IMR-90 (cell line): Measurements from ENCODE around the gene FSTL3. TPM values are rescaled to one million over a fixed set of nuclear protein-coding genes. Genes with fewer than 3 reads are reported as not detected.
"Not testable (repeated sequence)": the region's sequence is repeated elsewhere in the genome, so short reads cannot be mapped to it uniquely, and the experiment has no call there.

Experiments
- ATAC-seq: fragments of 200-7000 bp; cut with Tn5 transposase; 2 replicates; pipeline ENCODE4 v1.9.1; 2020; ENCODE audit warnings: low read depth, mild to moderate bottlenecking, moderate library complexity
- BruUV-seq: library from RNA; stranded (reverse); fragments of 400-500 nt; replicated peaks from 2 replicates; lab custom pipeline; 2021; lab: Mats Ljungman, UMichigan
- CTCF ChIA-PET: fragments of 300-600 bp; formaldehyde crosslinking; extraction: SDS; loops from one replicate; lab custom pipeline; 2021; ENCODE audit warnings: antibody characterized with exemption; lab: Yijun Ruan, JAX
- POLR2A ChIA-PET: fragments of 300-600 bp; sonication (Branson Sonifier 250); formaldehyde crosslinking; loops from one replicate; lab custom pipeline; 2022; ENCODE audit warnings: antibody characterized with exemption; ENCODE audit not compliant: unreplicated experiment; lab: Charles Lee
- DNase-seq: peaks from one replicate; pipeline ENCODE4 v3.0.0; 2013
- H2AFZ ChIP-seq: replicated peaks from 2 replicates; pipeline ENCODE3; 2013; ENCODE audit warnings: low read length, mild to moderate bottlenecking; ENCODE audit not compliant: poor library complexity
- H2AK5ac ChIP-seq: 2 replicates; pipeline ENCODE4 v1.6.1; 2013; ENCODE audit warnings: low read depth, low read length, inconsistent platforms
- H2AK9ac ChIP-seq: replicated peaks from 2 replicates; pipeline ENCODE3; 2013; ENCODE audit warnings: mild to moderate bottlenecking, low read depth, low read length, moderate library complexity; ENCODE audit not compliant: poor library complexity
- H2BK120ac ChIP-seq: 2 replicates; pipeline ENCODE4 v1.6.1; 2013; ENCODE audit warnings: low read depth, low read length, inconsistent platforms
- H2BK15ac ChIP-seq: 3 replicates; pipeline ENCODE4 v1.6.1; 2013; ENCODE audit warnings: low read depth, low read length, inconsistent platforms
- H2BK20ac ChIP-seq: 2 replicates; pipeline ENCODE4 v1.6.1; 2013; ENCODE audit warnings: low read depth, mild to moderate bottlenecking, inconsistent platforms, low read length, moderate library complexity
- H2BK5ac ChIP-seq: 2 replicates; pipeline ENCODE4 v1.6.1; 2013; ENCODE audit warnings: mild to moderate bottlenecking, low read depth, low read length, inconsistent platforms; ENCODE audit not compliant: poor library complexity, severe bottlenecking
- H3K14ac ChIP-seq: replicated peaks from 2 replicates; pipeline ENCODE4 v1.6.1; 2013; ENCODE audit warnings: low read depth, low read length, inconsistent platforms
- H3K18ac ChIP-seq: 2 replicates; pipeline ENCODE4 v1.6.1; 2013; ENCODE audit warnings: low read depth, low read length, control low read depth
- H3K23ac ChIP-seq: 2 replicates; pipeline ENCODE4 v1.6.1; 2013; ENCODE audit warnings: low read depth, low read length, inconsistent platforms
- H3K27ac ChIP-seq: 2 replicates; pipeline ENCODE4 v1.5.1; 2013; ENCODE audit warnings: mild to moderate bottlenecking, control low read depth, low read length; ENCODE audit not compliant: insufficient read depth
- H3K27me3 ChIP-seq: 2 replicates; pipeline ENCODE4 v1.6.1; 2013; ENCODE audit warnings: low read length; ENCODE audit not compliant: control insufficient read depth, insufficient read depth
- H3K36me3 ChIP-seq: 2 replicates; pipeline ENCODE4 v1.6.1; 2013; ENCODE audit warnings: low read length, mixed read lengths; ENCODE audit not compliant: control insufficient read depth, insufficient read depth
- H3K4ac ChIP-seq: 2 replicates; pipeline ENCODE4 v1.6.1; 2013; ENCODE audit warnings: low read depth, low read length, inconsistent platforms
- H3K4me1 ChIP-seq: 2 replicates; pipeline ENCODE4 v1.6.1; 2013; ENCODE audit warnings: low read length, mixed read lengths; ENCODE audit not compliant: control insufficient read depth, insufficient read depth
- H3K4me2 ChIP-seq: 2 replicates; pipeline ENCODE4 v1.6.1; 2013; ENCODE audit warnings: low read depth, mild to moderate bottlenecking, control low read depth, low read length, moderate library complexity
- H3K4me3 ChIP-seq: 2 replicates; pipeline ENCODE4 v1.5.1; 2013; ENCODE audit warnings: low read depth, mild to moderate bottlenecking, control low read depth, low read length, moderate library complexity; ENCODE audit not compliant: insufficient read depth
- H3K56ac ChIP-seq: 2 replicates; pipeline ENCODE4 v1.6.1; 2013; ENCODE audit warnings: low read length, inconsistent platforms; ENCODE audit not compliant: insufficient read depth; ENCODE audit errors: extremely low read depth
- H3K79me1 ChIP-seq, 2 experiments: 2 replicates each; pipeline ENCODE4 v1.6.1; 2013; ENCODE audit warnings: low read length in 2 of 2, inconsistent platforms in 1 of 2, low read depth in 1 of 2
- H3K9ac ChIP-seq: 2 replicates; pipeline ENCODE4 v1.6.1; 2013; ENCODE audit warnings: low read depth, low read length, control low read depth
- H3K9me1 ChIP-seq: 2 replicates; pipeline ENCODE4 v1.6.1; 2013; ENCODE audit warnings: low read length, inconsistent platforms; ENCODE audit not compliant: insufficient read depth
- H3K9me3 ChIP-seq: 2 replicates; pipeline ENCODE4 v1.6.1; 2013; ENCODE audit warnings: low read length; ENCODE audit not compliant: control insufficient read depth, insufficient read depth
- H4K20me1 ChIP-seq: 2 replicates; pipeline ENCODE4 v1.6.1; 2013; ENCODE audit warnings: low read length, inconsistent platforms; ENCODE audit not compliant: insufficient read depth
- H4K5ac ChIP-seq: 2 replicates; pipeline ENCODE4 v1.6.1; 2013; ENCODE audit warnings: mild to moderate bottlenecking, low read depth, low read length, control low read depth
- H4K8ac ChIP-seq, 2 experiments: 2 replicates each; pipeline ENCODE4 v1.6.1; 2013; ENCODE audit warnings: low read depth in 2 of 2, low read length in 2 of 2, control low read depth in 1 of 2, inconsistent platforms in 1 of 2
- H4K91ac ChIP-seq: 2 replicates; pipeline ENCODE4 v1.6.1; 2013; ENCODE audit warnings: low read depth, low read length, inconsistent platforms; ENCODE audit not compliant: insufficient read depth
- WGBS, 2 experiments: methylation state at CpG; one replicate each; pipeline versions ENCODE4 v1.1.5 to v1.1.7; 2013; ENCODE audit warnings: missing lambda C conversion rate in 2 of 2; ENCODE audit not compliant: insufficient read length in 1 of 2; ENCODE audit errors: extremely low coverage in 2 of 2; 5-methylcytosine and 5-hydroxymethylcytosine counted together
- dilution Hi-C: fragments of 300-500 bp; cut with HindIII; formaldehyde crosslinking; loops from one replicate; pipeline ENCODE4 v1.14.3; 2018; ENCODE audit warnings: low sequenced_read_pairs; ENCODE audit not compliant: unreplicated experiment
- in situ Hi-C: fragments of 300-500 bp; cut with MboI; formaldehyde crosslinking; loops from 3 replicates; pipeline ENCODE4 v1.14.3; 2019; ENCODE audit warnings: low sequenced_read_pairs, inconsistent platforms, mixed read lengths
- intact Hi-C: fragments of 100-400 bp; cut with micrococcal nuclease; formaldehyde crosslinking; loops from 2 replicates; pipeline ENCODE4 v1.10.0; 2022
- polyA plus RNA-seq, 3 experiments: library from polyadenylated mRNA; depleted of rRNA; stranded (reverse); fragments of >200 nt; gene quantifications; 2 replicates each; pipeline ENCODE4 v1.2.3, GENCODE V29; 2012; ENCODE audit warnings: low replicate concordance in 1 of 3
- total RNA-seq: library from RNA; depleted of rRNA; stranded (reverse); fragments of >200 nt; gene quantifications from 2 replicates; pipeline ENCODE4 v1.2.3, GENCODE V29; 2012

FSTL3 gene
- total and polyA plus RNA-seq, 2 of the 4 experiments (the other 2 are of a cell fraction) = 32.3 to 76.9 TPM

DNA sequence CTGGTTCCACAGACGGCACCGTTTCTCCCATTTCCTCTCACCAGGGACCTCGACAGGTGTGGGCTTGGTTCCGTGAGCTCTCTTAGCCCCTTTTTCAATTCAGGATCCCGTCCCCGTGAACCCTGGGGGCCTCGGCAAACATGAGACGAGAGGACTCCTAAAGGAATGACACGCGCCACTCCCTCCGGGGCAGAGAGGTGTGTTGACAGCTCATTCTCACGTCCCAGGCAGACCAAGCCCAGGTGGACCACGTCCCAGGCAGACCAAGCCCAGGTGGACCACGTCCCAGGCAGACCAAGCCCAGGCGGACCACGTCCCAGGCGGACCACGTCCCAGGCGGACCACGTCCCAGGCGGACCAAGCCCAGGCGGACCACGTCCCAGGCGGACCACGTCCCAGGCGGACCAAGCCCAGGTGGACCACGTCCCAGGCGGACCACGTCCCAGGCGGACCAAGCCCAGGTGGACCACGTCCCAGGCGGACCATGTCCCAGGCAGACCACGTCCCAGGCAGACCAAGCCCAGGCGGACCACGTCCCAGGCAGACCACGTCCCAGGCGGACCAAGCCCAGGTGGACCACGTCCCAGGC, 9.1 kb upstream of the FSTL3 start:
- Histone ChIP-seq H3K79me1 (peaks cover 0 to 11% of the 10 kb centered on the region in 2 experiments; a peak in 1 of 4 replicates), H2AK5ac (0 out of 2 replicates have a peak overlapping the region, but pooled peaks have one; percentile 16), H2AK9ac (peak overlapping the region; percentile 55)
- H3K18ac ChIP-seq, H3K4me3 ChIP-seq, dilution Hi-C loops, BruUV-seq, H3K4me2 ChIP-seq, H3K9me1 ChIP-seq, H3K14ac ChIP-seq, ATAC-seq, H2BK20ac ChIP-seq, H4K5ac ChIP-seq, H2BK5ac ChIP-seq, DNase-seq, H3K56ac ChIP-seq, H3K4ac ChIP-seq, H2BK120ac ChIP-seq, H2BK15ac ChIP-seq, H2AFZ ChIP-seq, H3K4me1 ChIP-seq, H3K9me3 ChIP-seq, H3K27me3 ChIP-seq, H4K20me1 ChIP-seq, H4K8ac ChIP-seq, CTCF ChIA-PET, H3K27ac ChIP-seq, H3K9ac ChIP-seq, H3K23ac ChIP-seq, H3K36me3 ChIP-seq, H4K91ac ChIP-seq: not testable (repeated sequence)
- 82% methylated on average over 12 of the region's 38 CpGs; no CpG with 5 or more reads in 1 of the 2 experiments for WGBS, 2 experiments
- POLR2A ChIA-PET = interaction anchor here (0.6 kb wide), 1 partner anchor 86 kb away, joined by 6 read pairs; no protein-coding TSS in a partner anchor
- in situ Hi-C loops = loop anchor here (5.0 kb wide), 1 partner anchor 65 kb away; no protein-coding TSS in a partner anchor
- intact Hi-C loops = loop anchor here (10.0 kb wide), 1 partner anchor 198 kb away; no protein-coding TSS in a partner anchor

DNA sequence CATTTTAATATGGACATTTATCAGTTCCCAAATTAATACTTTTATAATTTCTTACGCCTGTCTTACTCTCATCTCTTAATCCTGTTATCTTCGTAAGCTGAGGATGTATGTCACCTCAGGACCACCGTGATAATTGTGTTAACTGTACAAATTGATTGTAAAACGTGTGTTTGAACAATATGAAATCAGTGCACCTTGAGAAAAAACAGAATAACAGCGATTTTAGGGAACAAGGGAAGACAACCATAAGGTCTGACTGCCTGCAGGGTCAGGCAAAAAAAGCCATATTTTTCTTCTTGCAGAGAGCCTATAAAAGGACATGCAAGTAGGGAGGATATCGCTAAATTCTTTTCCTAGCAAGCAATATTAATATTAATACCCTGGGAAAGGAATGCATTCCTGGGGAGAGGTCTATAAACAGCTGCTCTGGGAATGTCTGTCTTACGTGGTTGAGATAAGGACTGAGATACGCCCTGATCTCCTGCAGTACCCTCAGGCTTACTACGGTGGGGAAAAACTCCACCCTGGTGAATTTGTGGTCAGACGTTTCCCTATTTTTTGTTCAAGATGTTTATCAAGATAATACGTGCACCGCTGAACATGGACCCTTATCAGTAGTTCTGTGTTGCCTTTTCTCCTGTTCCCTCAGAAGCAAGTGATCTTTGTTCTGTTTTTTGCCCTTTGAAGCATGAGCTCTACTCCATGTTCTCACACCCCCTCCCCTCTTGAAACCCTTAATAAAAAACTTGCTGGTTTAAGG, 7.3 kb upstream of the FSTL3 start:
- 44% methylated on average over 6 of the region's 12 CpGs; no CpG with 5 or more reads in 1 of the 2 experiments for WGBS, 2 experiments
- H2BK15ac ChIP-seq, H3K56ac ChIP-seq, ATAC-seq, H3K4ac ChIP-seq, H2AK9ac ChIP-seq, H3K9ac ChIP-seq, dilution Hi-C loops, H3K36me3 ChIP-seq, CTCF ChIA-PET, H2AK5ac ChIP-seq, H3K23ac ChIP-seq, H2BK120ac ChIP-seq, H3K27ac ChIP-seq, BruUV-seq, H2BK20ac ChIP-seq, H3K18ac ChIP-seq, H3K4me1 ChIP-seq, H3K14ac ChIP-seq, H2AFZ ChIP-seq, H4K91ac ChIP-seq, H2BK5ac ChIP-seq, H3K9me1 ChIP-seq, H3K9me3 ChIP-seq, POLR2A ChIA-PET, DNase-seq, H4K5ac ChIP-seq, H3K4me2 ChIP-seq, H3K27me3 ChIP-seq, H4K20me1 ChIP-seq, H3K4me3 ChIP-seq, H4K8ac ChIP-seq, H3K79me1 ChIP-seq: not testable (repeated sequence)
- in situ Hi-C loops = loop anchor here (5.0 kb wide), 1 partner anchor 63 kb away; no protein-coding TSS in a partner anchor
- intact Hi-C loops = loop anchor here (10.0 kb wide), 1 partner anchor 196 kb away; no protein-coding TSS in a partner anchor
